ENCODE data around the gene GTF3C1.

DNA sequence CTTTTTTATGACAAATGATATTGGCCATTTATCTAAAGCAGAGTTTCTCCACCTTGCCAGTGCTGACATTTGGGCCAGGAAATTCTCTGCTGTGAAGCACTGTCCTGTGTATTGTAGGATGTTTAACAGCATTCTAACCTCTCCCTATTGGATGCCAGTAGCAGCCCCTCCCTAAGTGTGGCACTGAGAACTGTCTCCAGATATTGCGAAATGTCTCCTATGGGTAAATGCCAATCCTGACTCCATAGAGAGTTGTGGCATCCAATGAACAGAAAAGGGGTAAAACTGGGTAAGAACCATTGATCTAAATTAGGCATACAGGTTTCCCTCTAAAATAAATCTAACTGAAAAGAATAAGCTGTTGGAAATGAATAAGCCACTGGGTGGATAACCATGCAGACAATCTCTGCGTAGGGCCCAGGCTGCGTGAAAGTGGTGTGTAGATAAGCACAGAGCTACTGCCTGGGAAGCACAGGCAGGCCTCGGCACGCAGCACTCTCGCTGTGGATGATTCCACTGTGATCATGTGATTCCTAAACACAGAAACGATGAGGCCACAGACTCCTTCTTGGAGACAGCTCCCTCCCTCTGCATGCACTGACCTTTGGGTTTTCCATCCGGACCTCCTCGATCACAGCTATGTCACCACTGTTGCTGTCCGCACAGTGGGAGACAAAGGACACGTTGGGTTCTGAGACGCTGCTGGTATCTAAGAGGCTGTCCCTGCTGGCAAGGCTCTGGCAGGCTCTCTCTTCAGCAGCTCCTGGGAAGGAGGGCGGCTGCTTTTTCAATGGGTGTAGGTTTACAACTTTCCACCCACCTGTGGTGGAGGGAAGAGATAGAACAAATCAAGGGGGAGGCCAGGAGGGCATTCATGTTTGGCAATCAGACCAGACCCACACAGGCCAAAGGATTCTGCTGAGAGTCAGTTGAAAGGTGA lies 44.1 kb downstream of the GTF3C1 start:
- TF ChIP-seq EP300 (IDR thresholded peaks at IDR 0.05) (no peak), POLR2A (IDR thresholded peaks at IDR 0.05) (no peak), POLR2AphosphoS5 (IDR thresholded peaks at IDR 0.05) (no peak)
- TF ChIP-seq, protein P1, sequence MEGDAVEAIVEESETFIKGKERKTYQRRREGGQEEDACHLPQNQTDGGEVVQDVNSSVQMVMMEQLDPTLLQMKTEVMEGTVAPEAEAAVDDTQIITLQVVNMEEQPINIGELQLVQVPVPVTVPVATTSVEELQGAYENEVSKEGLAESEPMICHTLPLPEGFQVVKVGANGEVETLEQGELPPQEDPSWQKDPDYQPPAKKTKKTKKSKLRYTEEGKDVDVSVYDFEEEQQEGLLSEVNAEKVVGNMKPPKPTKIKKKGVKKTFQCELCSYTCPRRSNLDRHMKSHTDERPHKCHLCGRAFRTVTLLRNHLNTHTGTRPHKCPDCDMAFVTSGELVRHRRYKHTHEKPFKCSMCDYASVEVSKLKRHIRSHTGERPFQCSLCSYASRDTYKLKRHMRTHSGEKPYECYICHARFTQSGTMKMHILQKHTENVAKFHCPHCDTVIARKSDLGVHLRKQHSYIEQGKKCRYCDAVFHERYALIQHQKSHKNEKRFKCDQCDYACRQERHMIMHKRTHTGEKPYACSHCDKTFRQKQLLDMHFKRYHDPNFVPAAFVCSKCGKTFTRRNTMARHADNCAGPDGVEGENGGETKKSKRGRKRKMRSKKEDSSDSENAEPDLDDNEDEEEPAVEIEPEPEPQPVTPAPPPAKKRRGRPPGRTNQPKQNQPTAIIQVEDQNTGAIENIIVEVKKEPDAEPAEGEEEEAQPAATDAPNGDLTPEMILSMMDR (IDR thresholded peaks at IDR 0.05): no peak
